ENCODE measurements around the gene CAMTA1. TPM values are rescaled to one million over a fixed set of nuclear protein-coding genes. Genes with fewer than 3 reads are reported as not detected.

The CAMTA1 gene
- polyA plus RNA-seq, 3 donors from 2014 or later = 52.7 to 89.0 (median 71.0) TPM

- no peak for DNase-seq
- Mint-ChIP-seq H3K9me3 (no peaks in the 10 kb centered on the region), H3K27me3 (ENCODE audit: low read depth in 3 of 3) (peaks cover 2 to 5% (median 3%) of the 10 kb centered on the region in 3 donors), H3K4me1 (no peaks in the 10 kb centered on the region), H3K36me3 (no peaks in the 10 kb centered on the region), H3K4me3 (no peak overlapping the region), H3K27ac (no peak overlapping the region)
These were observed 558.6 kb downstream of the CAMTA1 start for GRCh38 chr1:7343882-7344281.

- Mint-ChIP-seq H3K9me3 (no peaks in the 10 kb centered on the region), H3K4me3 (no peak overlapping the region), H3K27ac (no peak overlapping the region), H3K27me3 (ENCODE audit: low read depth in 3 of 3) (peaks cover 0 to 5% (median 2%) of the 10 kb centered on the region in 3 donors), H3K4me1 (no peaks in the 10 kb centered on the region), H3K36me3 (no peaks in the 10 kb centered on the region)
- DNase-seq = no peak
These were observed 559.0 kb downstream of the CAMTA1 start for GRCh38 chr1:7344299-7344698.

GRCh38 chr1:7345516-7345915 lies 560.3 kb downstream of the CAMTA1 start:
- peaks cover 0 to 5% (median 2%) of the 10 kb centered on the region in 3 donors for H3K27me3 Mint-ChIP-seq (ENCODE audit: low read depth in 3 of 3)
- no peaks in the 10 kb centered on the region for H3K4me1 Mint-ChIP-seq
- no peaks in the 10 kb centered on the region for H3K36me3 Mint-ChIP-seq
- no peak for DNase-seq
- H3K4me3 Mint-ChIP-seq = no peak overlapping the region
- H3K9me3 Mint-ChIP-seq = no peaks in the 10 kb centered on the region
- no peak overlapping the region for H3K27ac Mint-ChIP-seq

- H3K27ac Mint-ChIP-seq = no peak overlapping the region
- DNase-seq = no peak
- peaks cover 0 to 5% (median 2%) of the 10 kb centered on the region in 3 donors for H3K27me3 Mint-ChIP-seq (ENCODE audit: low read depth in 3 of 3)
- no peaks in the 10 kb centered on the region for H3K36me3 Mint-ChIP-seq
- H3K4me3 Mint-ChIP-seq = no peak overlapping the region
- H3K9me3 Mint-ChIP-seq = no peaks in the 10 kb centered on the region
- H3K4me1 Mint-ChIP-seq = no peaks in the 10 kb centered on the region
These were observed 560.9 kb downstream of the CAMTA1 start for GRCh38 chr1:7346070-7346596.

- no peak overlapping the region for H3K27ac Mint-ChIP-seq
- no peak overlapping the region for H3K4me3 Mint-ChIP-seq
- no peaks in the 10 kb centered on the region for H3K9me3 Mint-ChIP-seq
- peaks cover 0 to 5% (median 2%) of the 10 kb centered on the region in 3 donors for H3K27me3 Mint-ChIP-seq (ENCODE audit: low read depth in 3 of 3)
- no peaks in the 10 kb centered on the region for H3K36me3 Mint-ChIP-seq
- no peak for DNase-seq
- H3K4me1 Mint-ChIP-seq = no peaks in the 10 kb centered on the region
These were observed 561.6 kb downstream of the CAMTA1 start for GRCh38 chr1:7346600-7347570.

GRCh38 chr1:7348073-7348472 lies 562.8 kb downstream of the CAMTA1 start:
- Mint-ChIP-seq H3K4me3 (no peak overlapping the region), H3K27ac (no peak overlapping the region), H3K9me3 (no peaks in the 10 kb centered on the region), H3K4me1 (no peaks in the 10 kb centered on the region), H3K27me3 (ENCODE audit: low read depth in 3 of 3) (peaks cover 0 to 5% (median 2%) of the 10 kb centered on the region in 3 donors), H3K36me3 (no peaks in the 10 kb centered on the region)
- DNase-seq = no peak

- H3K27ac Mint-ChIP-seq = no peak overlapping the region
- DNase-seq = no peak
- no peaks in the 10 kb centered on the region for H3K4me1 Mint-ChIP-seq
- peaks cover 0 to 3% (median 2%) of the 10 kb centered on the region in 3 donors for H3K27me3 Mint-ChIP-seq (ENCODE audit: low read depth in 3 of 3)
- H3K36me3 Mint-ChIP-seq = no peaks in the 10 kb centered on the region
- H3K4me3 Mint-ChIP-seq = no peak overlapping the region
- no peaks in the 10 kb centered on the region for H3K9me3 Mint-ChIP-seq
These were observed 563.3 kb downstream of the CAMTA1 start for GRCh38 chr1:7348580-7348979.

- H3K4me1 Mint-ChIP-seq = no peaks in the 10 kb centered on the region
These were observed 565.5 kb downstream of the CAMTA1 start for GRCh38 chr1:7350804-7351203.

GRCh38 chr1:7351649-7352048 lies 566.4 kb downstream of the CAMTA1 start:
- no peaks in the 10 kb centered on the region for H3K36me3 Mint-ChIP-seq
- H3K27ac Mint-ChIP-seq = no peak overlapping the region
- H3K27me3 Mint-ChIP-seq (ENCODE audit: low read depth in 3 of 3) = no peaks in the 10 kb centered on the region
- no peak overlapping the region for H3K4me3 Mint-ChIP-seq
- no peak for DNase-seq
- no peaks in the 10 kb centered on the region for H3K9me3 Mint-ChIP-seq
- no peaks in the 10 kb centered on the region for H3K4me1 Mint-ChIP-seq

More at GRCh38 chr1:7350804-7351203, 565.5 kb downstream of the CAMTA1 start:
- H3K27me3 Mint-ChIP-seq (ENCODE audit: low read depth in 3 of 3) = peaks cover 0 to 3% (median 0%) of the 10 kb centered on the region in 3 donors
- no peaks in the 10 kb centered on the region for H3K9me3 Mint-ChIP-seq
- H3K36me3 Mint-ChIP-seq = no peaks in the 10 kb centered on the region
- no peak for DNase-seq
- no peak overlapping the region for H3K27ac Mint-ChIP-seq
- no peak overlapping the region for H3K4me3 Mint-ChIP-seq

- no peak overlapping the region for H3K27ac Mint-ChIP-seq
- H3K4me3 Mint-ChIP-seq = no peak overlapping the region
- H3K27me3 Mint-ChIP-seq (ENCODE audit: low read depth in 3 of 3) = no peaks in the 10 kb centered on the region
- DNase-seq = no peak
- no peaks in the 10 kb centered on the region for H3K9me3 Mint-ChIP-seq
- H3K4me1 Mint-ChIP-seq = no peaks in the 10 kb centered on the region
- no peaks in the 10 kb centered on the region for H3K36me3 Mint-ChIP-seq
These were observed 567.1 kb downstream of the CAMTA1 start for GRCh38 chr1:7352364-7352763.

GRCh38 chr1:7352974-7353373 lies 567.7 kb downstream of the CAMTA1 start:
- no peak for DNase-seq
- Mint-ChIP-seq H3K27ac (no peak overlapping the region), H3K4me3 (no peak overlapping the region), H3K4me1 (no peaks in the 10 kb centered on the region), H3K36me3 (no peaks in the 10 kb centered on the region), H3K27me3 (ENCODE audit: low read depth in 3 of 3) (peaks cover 0 to 2% (median 0%) of the 10 kb centered on the region in 3 donors), H3K9me3 (no peaks in the 10 kb centered on the region)

- H3K36me3 Mint-ChIP-seq = no peaks in the 10 kb centered on the region
- no peaks in the 10 kb centered on the region for H3K4me1 Mint-ChIP-seq
- DNase-seq = no peak
- no peaks in the 10 kb centered on the region for H3K9me3 Mint-ChIP-seq
- H3K27ac Mint-ChIP-seq = no peak overlapping the region
- H3K4me3 Mint-ChIP-seq = no peak overlapping the region
- H3K27me3 Mint-ChIP-seq (ENCODE audit: low read depth in 3 of 3) = peaks cover 0 to 2% (median 0%) of the 10 kb centered on the region in 3 donors
These were observed 570.4 kb downstream of the CAMTA1 start for GRCh38 chr1:7355646-7356045.

GRCh38 chr1:7356079-7356478 lies 570.8 kb downstream of the CAMTA1 start:
- Mint-ChIP-seq H3K4me3 (no peak overlapping the region), H3K27me3 (ENCODE audit: low read depth in 3 of 3) (peaks cover 0 to 2% (median 2%) of the 10 kb centered on the region in 3 donors), H3K27ac (no peak overlapping the region), H3K36me3 (no peaks in the 10 kb centered on the region), H3K9me3 (no peaks in the 10 kb centered on the region), H3K4me1 (no peaks in the 10 kb centered on the region)
- no peak for DNase-seq

- H3K9me3 Mint-ChIP-seq = no peaks in the 10 kb centered on the region
- H3K4me1 Mint-ChIP-seq = no peaks in the 10 kb centered on the region
- peaks cover 0 to 2% (median 2%) of the 10 kb centered on the region in 3 donors for H3K27me3 Mint-ChIP-seq (ENCODE audit: low read depth in 3 of 3)
- no peak overlapping the region for H3K4me3 Mint-ChIP-seq
- no peak for DNase-seq
- H3K27ac Mint-ChIP-seq = no peak overlapping the region
- H3K36me3 Mint-ChIP-seq = no peaks in the 10 kb centered on the region
These were observed 573.2 kb downstream of the CAMTA1 start for GRCh38 chr1:7358425-7358824.

Data from immature natural killer cell (primary cell).